Liver (tissue), 9 donors: ENCODE measurements around the gene STAT5B. TPM values are rescaled to one million over a fixed set of nuclear protein-coding genes. Genes with fewer than 3 reads are reported as not detected.

Experiments used
- DNase-seq: peaks from one replicate; pipeline ENCODE4 v3.0.0-alpha.2; 2017; ENCODE audit warnings: low spot score
- H3K27ac ChIP-seq, 2 donors: one replicate each; pipeline ENCODE4 v1.7.0; 2013; ENCODE audit warnings: inconsistent platforms in 2 of 2, low read length in 2 of 2, control low read depth in 1 of 2, low read depth in 1 of 2, mild to moderate bottlenecking in 1 of 2
- H3K27me3 ChIP-seq, 4 donors: one replicate each; pipeline versions ENCODE4 v1.6.1 to v1.7.0; 2013; ENCODE audit warnings: low read length in 3 of 4, inconsistent platforms in 1 of 4, mild to moderate bottlenecking in 1 of 4, moderate library complexity in 1 of 4; ENCODE audit not compliant: control insufficient read depth in 4 of 4, insufficient read depth in 4 of 4
- H3K36me3 ChIP-seq, 4 donors: one replicate each; pipeline versions ENCODE4 v1.6.1 to v1.7.0; 2013; ENCODE audit warnings: low read length in 3 of 4, mild to moderate bottlenecking in 3 of 4, low read depth in 1 of 4, moderate library complexity in 1 of 4; ENCODE audit not compliant: control insufficient read depth in 4 of 4, insufficient read depth in 3 of 4
- H3K4me1 ChIP-seq, 4 donors: one replicate each; pipeline versions ENCODE4 v1.6.1 to v1.7.0; 2013; ENCODE audit warnings: low read length in 3 of 4, mild to moderate bottlenecking in 3 of 4, moderate library complexity in 1 of 4; ENCODE audit not compliant: control insufficient read depth in 4 of 4, insufficient read depth in 4 of 4
- H3K4me3 ChIP-seq, 3 donors: one replicate each; pipeline versions ENCODE4 v1.6.1 to v1.7.0; 2013; ENCODE audit warnings: low read length in 3 of 3, control low read depth in 1 of 3, low read depth in 1 of 3, mild to moderate bottlenecking in 1 of 3
- H3K9ac ChIP-seq, 2 donors: one replicate each; pipeline ENCODE4 v1.7.0; 2013; ENCODE audit warnings: low read length in 2 of 2, mild to moderate bottlenecking in 2 of 2, moderate library complexity in 2 of 2, control low read depth in 1 of 2, low read depth in 1 of 2
- H3K9me3 ChIP-seq, 4 donors: one replicate each; pipeline versions ENCODE4 v1.6.1 to v1.7.0; 2013; ENCODE audit warnings: low read length in 3 of 4; ENCODE audit not compliant: control insufficient read depth in 4 of 4
- EGR1 ChIP-seq, 2 donors: IDR thresholded peaks; 2 replicates each; pipeline ENCODE4 v1.6.1; 2016 to 2018; ENCODE audit warnings: antibody characterized with exemption in 2 of 2, low read depth in 2 of 2
- FOXA1 ChIP-seq: IDR thresholded peaks from 2 replicates; pipeline ENCODE4 v1.6.1; 2016; ENCODE audit warnings: antibody characterized with exemption
- FOXA2 ChIP-seq: IDR thresholded peaks from 2 replicates; pipeline ENCODE4 v1.6.1; 2016; ENCODE audit warnings: antibody characterized with exemption
- GABPA ChIP-seq, 2 donors: IDR thresholded peaks in 1 of 2; conservative IDR thresholded peaks in 1 of 2; 2 replicates each; pipeline ENCODE4 v1.6.1; 2016; ENCODE audit warnings: antibody characterized with exemption in 2 of 2, mild to moderate bottlenecking in 1 of 2, moderate library complexity in 1 of 2
- HNF4A ChIP-seq, 2 donors: conservative IDR thresholded peaks; 2 replicates each; pipeline ENCODE4 v1.6.1; 2016; ENCODE audit warnings: antibody characterized with exemption in 2 of 2, mild to moderate bottlenecking in 2 of 2
- HNF4G ChIP-seq: IDR thresholded peaks from 2 replicates; pipeline ENCODE4 v1.6.1; 2016; ENCODE audit warnings: antibody characterized with exemption
- JUND ChIP-seq, 2 donors: IDR thresholded peaks; 2 replicates each; pipeline ENCODE4 v1.6.1; 2016; ENCODE audit warnings: antibody characterized with exemption in 2 of 2
- NR2F2 ChIP-seq: IDR thresholded peaks from 2 replicates; pipeline ENCODE4 v1.6.1; 2016; ENCODE audit warnings: antibody characterized with exemption
- RAD21 ChIP-seq, 2 donors: IDR thresholded peaks; 2 replicates each; pipeline ENCODE4 v1.6.1; 2016; ENCODE audit warnings: antibody characterized with exemption in 2 of 2, mild to moderate bottlenecking in 2 of 2
- REST ChIP-seq: IDR thresholded peaks from 2 replicates; pipeline ENCODE4 v1.6.1; 2016; ENCODE audit warnings: antibody characterized with exemption, mild to moderate bottlenecking
- RXRA ChIP-seq, 2 donors: IDR thresholded peaks; 2 replicates each; pipeline ENCODE4 v1.6.1; 2017 to 2018; ENCODE audit warnings: antibody characterized with exemption in 2 of 2, mild to moderate bottlenecking in 1 of 2
- SP1 ChIP-seq: IDR thresholded peaks from 2 replicates; pipeline ENCODE4 v1.6.1; 2018; ENCODE audit warnings: antibody characterized with exemption, mild to moderate bottlenecking
- TAF1 ChIP-seq: conservative IDR thresholded peaks from 2 replicates; pipeline ENCODE4 v1.6.1; 2016; ENCODE audit warnings: antibody characterized with exemption, mild to moderate bottlenecking
- YY1 ChIP-seq: IDR thresholded peaks from 2 replicates; pipeline ENCODE4 v1.6.1; 2016; ENCODE audit warnings: antibody characterized with exemption, mild to moderate bottlenecking
- WGBS: extraction: QIAGEN DNeasy Blood & Tissue Kit; methylation state at CpG from one replicate; pipeline ENCODE4 v1.1.7; 2013; 5-methylcytosine and 5-hydroxymethylcytosine counted together
- polyA plus RNA-seq, 2 donors: library from polyadenylated mRNA; stranded (reverse) in 1 of 2; unstranded in 1 of 2; fragments of 200-250 nt in 1 of 2; fragments of >200 nt in 1 of 2; fragmentation: Nextera tagmentation in 1 of 2; extraction: Ambion mirVana in 1 of 2; gene quantifications; one replicate each; pipeline versions ENCODE4 v1.2.1 to v1.2.3, GENCODE V29; 2013 to 2015
- total RNA-seq, 2 donors: library from RNA; depleted of rRNA; stranded (reverse); fragments of >200 nt; gene quantifications; one replicate each; pipeline ENCODE4 v1.2.3, GENCODE V29; 2014
- TF ChIP-seq, protein P1 (sequence below): IDR thresholded peaks from 2 replicates; pipeline ENCODE4 v1.6.1; 2016; ENCODE audit warnings: antibody characterized with exemption
- TF ChIP-seq, protein P2 (sequence below): fragments of 150-350 bp; IDR thresholded peaks from 2 replicates; pipeline ENCODE4 v1.5.1; 2017; ENCODE audit warnings: improper control_type of control experiment, low read depth, low read length; ENCODE audit not compliant: missing input control
- TF ChIP-seq, protein P3 (sequence below): IDR thresholded peaks from 2 replicates; pipeline ENCODE4 v1.6.1; 2016; ENCODE audit warnings: antibody characterized with exemption
- TF ChIP-seq, protein P4 (sequence below): IDR thresholded peaks from 2 replicates; pipeline ENCODE4 v1.6.1; 2016; ENCODE audit warnings: antibody characterized with exemption
- donor health status: healthy.
- donor health status: healthy.
- donor health status: healthy.
- donor health status: healthy.
- donor health status: healthy.

The STAT5B gene
- total and polyA plus RNA-seq, 4 donors = 6.7 to 33.9 (median 21.6) TPM

GRCh38 chr17:42290577-42290976 lies 14.4 kb upstream of the STAT5B start (continued):
- TF ChIP-seq TAF1 = no peak

- Histone ChIP-seq H3K9me3 (no peaks in the 10 kb centered on the region), H3K9ac (no peak overlapping the region), H3K27me3 (no peaks in the 10 kb centered on the region), H3K36me3 (peaks cover 0 to 2% (median 1%) of the 10 kb centered on the region in 4 donors), H3K27ac (peak overlapping the region in 1 of 2 donors; percentile 75), H3K4me3 (no peak overlapping the region), H3K4me1 (peaks cover 0 to 23% (median 7%) of the 10 kb centered on the region in 4 donors)
- no peak for DNase-seq
- TF ChIP-seq RXRA (IDR thresholded peaks at IDR 0.05) (no peak), FOXA2 (no peak), NR2F2 (no peak)
- TF ChIP-seq, protein P1, sequence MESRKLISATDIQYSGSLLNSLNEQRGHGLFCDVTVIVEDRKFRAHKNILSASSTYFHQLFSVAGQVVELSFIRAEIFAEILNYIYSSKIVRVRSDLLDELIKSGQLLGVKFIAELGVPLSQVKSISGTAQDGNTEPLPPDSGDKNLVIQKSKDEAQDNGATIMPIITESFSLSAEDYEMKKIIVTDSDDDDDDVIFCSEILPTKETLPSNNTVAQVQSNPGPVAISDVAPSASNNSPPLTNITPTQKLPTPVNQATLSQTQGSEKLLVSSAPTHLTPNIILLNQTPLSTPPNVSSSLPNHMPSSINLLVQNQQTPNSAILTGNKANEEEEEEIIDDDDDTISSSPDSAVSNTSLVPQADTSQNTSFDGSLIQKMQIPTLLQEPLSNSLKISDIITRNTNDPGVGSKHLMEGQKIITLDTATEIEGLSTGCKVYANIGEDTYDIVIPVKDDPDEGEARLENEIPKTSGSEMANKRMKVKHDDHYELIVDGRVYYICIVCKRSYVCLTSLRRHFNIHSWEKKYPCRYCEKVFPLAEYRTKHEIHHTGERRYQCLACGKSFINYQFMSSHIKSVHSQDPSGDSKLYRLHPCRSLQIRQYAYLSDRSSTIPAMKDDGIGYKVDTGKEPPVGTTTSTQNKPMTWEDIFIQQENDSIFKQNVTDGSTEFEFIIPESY = no peak
- WGBS = 90% methylated on average over 9 of the region's 9 CpGs
Observed at GRCh38 chr17:42289611-42290181, 13.5 kb upstream of the STAT5B start.

DNA sequence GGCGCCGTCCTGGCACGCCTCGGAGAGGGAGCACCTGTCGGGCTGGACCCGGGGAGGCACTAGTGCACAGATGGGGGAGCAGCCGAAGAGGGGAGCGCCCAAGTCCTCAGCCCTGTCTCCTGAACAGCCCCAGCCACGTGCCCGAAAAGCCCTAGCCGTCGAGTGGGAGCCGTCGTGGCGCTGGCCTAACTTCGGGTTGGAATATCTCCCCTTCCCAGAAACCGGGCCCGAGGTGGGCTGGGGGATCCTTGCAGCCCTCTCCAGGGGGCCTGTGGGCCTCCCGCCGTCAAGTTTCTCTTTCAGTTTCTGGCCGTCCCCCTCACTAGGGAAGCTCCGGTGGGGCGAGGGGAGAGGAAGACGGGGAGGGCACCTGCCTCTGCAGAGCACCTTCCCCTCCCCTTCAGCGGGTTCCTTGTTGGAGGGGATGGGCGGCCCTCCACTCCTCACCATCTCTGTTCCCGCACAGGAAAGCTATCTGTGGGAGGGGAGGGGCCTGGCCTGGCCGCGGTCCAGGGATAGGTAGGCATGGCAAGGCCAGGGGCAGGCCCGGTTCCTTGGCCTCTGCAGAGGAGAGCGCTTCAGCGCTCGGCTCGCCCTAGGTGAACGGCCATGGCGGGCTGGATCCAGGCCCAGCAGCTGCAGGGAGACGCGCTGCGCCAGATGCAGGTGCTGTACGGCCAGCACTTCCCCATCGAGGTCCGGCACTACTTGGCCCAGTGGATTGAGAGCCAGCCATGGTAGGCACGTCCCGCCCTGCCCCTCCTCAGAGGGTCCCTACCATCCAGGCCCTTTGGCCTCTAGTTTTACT lies 12.8 kb upstream of the STAT5B start:
- Histone ChIP-seq H3K9ac (no peak overlapping the region), H3K36me3 (peaks cover 0 to 2% (median 1%) of the 10 kb centered on the region in 4 donors), H3K4me1 (peaks cover 0 to 20% (median 7%) of the 10 kb centered on the region in 4 donors), H3K27me3 (no peaks in the 10 kb centered on the region), H3K27ac (peak overlapping the region; percentile 64 to 75), H3K4me3 (peak overlapping the region; percentile 42 to 82 (median 65)), H3K9me3 (no peaks in the 10 kb centered on the region)
- WGBS = 54% methylated on average over 44 of the region's 44 CpGs
- TF ChIP-seq, protein P2, sequence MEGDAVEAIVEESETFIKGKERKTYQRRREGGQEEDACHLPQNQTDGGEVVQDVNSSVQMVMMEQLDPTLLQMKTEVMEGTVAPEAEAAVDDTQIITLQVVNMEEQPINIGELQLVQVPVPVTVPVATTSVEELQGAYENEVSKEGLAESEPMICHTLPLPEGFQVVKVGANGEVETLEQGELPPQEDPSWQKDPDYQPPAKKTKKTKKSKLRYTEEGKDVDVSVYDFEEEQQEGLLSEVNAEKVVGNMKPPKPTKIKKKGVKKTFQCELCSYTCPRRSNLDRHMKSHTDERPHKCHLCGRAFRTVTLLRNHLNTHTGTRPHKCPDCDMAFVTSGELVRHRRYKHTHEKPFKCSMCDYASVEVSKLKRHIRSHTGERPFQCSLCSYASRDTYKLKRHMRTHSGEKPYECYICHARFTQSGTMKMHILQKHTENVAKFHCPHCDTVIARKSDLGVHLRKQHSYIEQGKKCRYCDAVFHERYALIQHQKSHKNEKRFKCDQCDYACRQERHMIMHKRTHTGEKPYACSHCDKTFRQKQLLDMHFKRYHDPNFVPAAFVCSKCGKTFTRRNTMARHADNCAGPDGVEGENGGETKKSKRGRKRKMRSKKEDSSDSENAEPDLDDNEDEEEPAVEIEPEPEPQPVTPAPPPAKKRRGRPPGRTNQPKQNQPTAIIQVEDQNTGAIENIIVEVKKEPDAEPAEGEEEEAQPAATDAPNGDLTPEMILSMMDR = no peak
- TF ChIP-seq, protein P3, sequence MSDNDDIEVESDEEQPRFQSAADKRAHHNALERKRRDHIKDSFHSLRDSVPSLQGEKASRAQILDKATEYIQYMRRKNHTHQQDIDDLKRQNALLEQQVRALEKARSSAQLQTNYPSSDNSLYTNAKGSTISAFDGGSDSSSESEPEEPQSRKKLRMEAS = no peak
- TF ChIP-seq TAF1 (no peak), RAD21 (IDR thresholded peaks at IDR 0.05) (no peak), FOXA2 (no peak), NR2F2 (no peak), HNF4A (conservative IDR thresholded peaks at IDR 0.05) (no peak), JUND (IDR thresholded peaks at IDR 0.05) (no peak), GABPA (IDR thresholded peaks at IDR 0.05 in 1 of 2, conservative IDR thresholded peaks at IDR 0.05 in 1 of 2) (no peak), EGR1 (IDR thresholded peaks at IDR 0.05; ENCODE audit: low read depth in 2 of 2) (no peak), SP1 (no peak), REST (no peak), YY1 (no peak), RXRA (IDR thresholded peaks at IDR 0.05) (no peak), FOXA1 (no peak), HNF4G (no peak)
- TF ChIP-seq, protein P4, sequence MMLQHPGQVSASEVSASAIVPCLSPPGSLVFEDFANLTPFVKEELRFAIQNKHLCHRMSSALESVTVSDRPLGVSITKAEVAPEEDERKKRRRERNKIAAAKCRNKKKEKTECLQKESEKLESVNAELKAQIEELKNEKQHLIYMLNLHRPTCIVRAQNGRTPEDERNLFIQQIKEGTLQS = no peak
- TF ChIP-seq, protein P1 = no peak
- peak; percentile 64 for DNase-seq
